ENCODE results near the gene KPNA5. TPM values are rescaled to one million over a fixed set of nuclear protein-coding genes. Genes with fewer than 3 reads are reported as not detected.

The KPNA5 gene
- total RNA-seq, 1 experiment from 2014 or later = 10.5 TPM

- no peak overlapping the region for H3K4me3 Mint-ChIP-seq
- Histone ChIP-seq H2BK5ac (ENCODE audit: insufficient read length, low read length) (no peak overlapping the region), H3K4me2 (ENCODE audit: insufficient read depth, insufficient read length, low read length) (no peak overlapping the region), H3K56ac (ENCODE audit: insufficient read length, low read depth, low read length) (no peak overlapping the region), H3K4me1 (ENCODE audit: insufficient read depth, low read length) (no peaks in the 10 kb centered on the region), H3K79me1 (ENCODE audit: insufficient read depth, low read depth, low read length, poor library complexity, severe bottlenecking) (peaks cover 8% of the 10 kb centered on the region), H3K23me2 (ENCODE audit: insufficient read length, low read depth, low read length, poor library complexity, severe bottlenecking) (no peaks in the 10 kb centered on the region), H3K9me3 (ENCODE audit: control insufficient read depth, low read depth, low read length) (no peaks in the 10 kb centered on the region), H2AFZ (ENCODE audit: low read length) (no peak overlapping the region), H3K4ac (ENCODE audit: low read depth, low read length) (no peak overlapping the region), H2BK15ac (ENCODE audit: low read depth, low read length) (no peak overlapping the region), H3K18ac (ENCODE audit: insufficient read length, low read depth, low read length) (no peak overlapping the region), H3K79me2 (ENCODE audit: insufficient read depth, low read length) (peaks cover 5% of the 10 kb centered on the region; the same call in 1 of the 2 replicates), H4K20me1 (ENCODE audit: control insufficient read depth, insufficient read depth, insufficient read length) (no peaks in the 10 kb centered on the region), H2AK5ac (ENCODE audit: insufficient read length, low read length) (no peak overlapping the region), H3K27me3 (ENCODE audit: insufficient read depth, low read length) (no peaks in the 10 kb centered on the region), H2BK12ac (ENCODE audit: insufficient read length, low read depth, low read length) (no peak overlapping the region), H4K8ac (replicated peaks; ENCODE audit: insufficient read length, low read depth, low read length) (no peak overlapping the region), H3K9ac (ENCODE audit: extremely low read depth, insufficient read length, low read length) (no peak overlapping the region), H3K23ac (ENCODE audit: insufficient read length, low read depth, low read length) (no peak overlapping the region), H2BK120ac (ENCODE audit: low read depth, low read length, poor library complexity, severe bottlenecking) (no peak overlapping the region), H4K91ac (ENCODE audit: insufficient read length, low read depth, low read length) (no peak overlapping the region), H3K14ac (ENCODE audit: insufficient read depth, low read length) (no peak overlapping the region), H3T11ph (ENCODE audit: low read length) (no peak overlapping the region), H4K5ac (ENCODE audit: insufficient read length, low read depth, low read length) (no peak overlapping the region), H2BK20ac (ENCODE audit: low read depth, low read length, poor library complexity, severe bottlenecking) (no peak overlapping the region), H3K27ac (ENCODE audit: insufficient read length, low read depth, low read length) (no peak overlapping the region)
- no peak overlapping the region for H3K27ac Mint-ChIP-seq
- H3K9me3 Mint-ChIP-seq = no peaks in the 10 kb centered on the region
- H3K36me3 Mint-ChIP-seq (ENCODE audit: insufficient read depth in 1 of 3, low read depth in 3 of 3) = peaks cover 0 to 18% (median 3%) of the 10 kb centered on the region in 3 experiments; a peak in 4 of 7 replicates
- H3K4me1 Mint-ChIP-seq = peaks cover 6 to 10% of the 10 kb centered on the region in 2 experiments
- no peaks in the 10 kb centered on the region for H3K27me3 Mint-ChIP-seq (ENCODE audit: low read depth)
- TF ChIP-seq, protein P1, sequence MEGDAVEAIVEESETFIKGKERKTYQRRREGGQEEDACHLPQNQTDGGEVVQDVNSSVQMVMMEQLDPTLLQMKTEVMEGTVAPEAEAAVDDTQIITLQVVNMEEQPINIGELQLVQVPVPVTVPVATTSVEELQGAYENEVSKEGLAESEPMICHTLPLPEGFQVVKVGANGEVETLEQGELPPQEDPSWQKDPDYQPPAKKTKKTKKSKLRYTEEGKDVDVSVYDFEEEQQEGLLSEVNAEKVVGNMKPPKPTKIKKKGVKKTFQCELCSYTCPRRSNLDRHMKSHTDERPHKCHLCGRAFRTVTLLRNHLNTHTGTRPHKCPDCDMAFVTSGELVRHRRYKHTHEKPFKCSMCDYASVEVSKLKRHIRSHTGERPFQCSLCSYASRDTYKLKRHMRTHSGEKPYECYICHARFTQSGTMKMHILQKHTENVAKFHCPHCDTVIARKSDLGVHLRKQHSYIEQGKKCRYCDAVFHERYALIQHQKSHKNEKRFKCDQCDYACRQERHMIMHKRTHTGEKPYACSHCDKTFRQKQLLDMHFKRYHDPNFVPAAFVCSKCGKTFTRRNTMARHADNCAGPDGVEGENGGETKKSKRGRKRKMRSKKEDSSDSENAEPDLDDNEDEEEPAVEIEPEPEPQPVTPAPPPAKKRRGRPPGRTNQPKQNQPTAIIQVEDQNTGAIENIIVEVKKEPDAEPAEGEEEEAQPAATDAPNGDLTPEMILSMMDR (conservative IDR thresholded peaks at IDR 0.05) = no peak
- no peak for DNase-seq
These were observed 19.4 kb upstream of the KPNA5 start for GRCh38 chr6:116661594-116661993.

All from H9 (cell line).